Esophagus muscularis mucosa (tissue), 4 donors: ENCODE measurements around the gene PM20D1. TPM values are rescaled to one million over a fixed set of nuclear protein-coding genes. Genes with fewer than 3 reads are reported as not detected.

Source experiments
- DNase-seq: peaks from one replicate; pipeline ENCODE4 v3.0.0-alpha.2; 2017; ENCODE audit errors: extremely low spot score
- H3K27ac ChIP-seq, 4 donors: fragments of 200-600 bp; sonication (generic); replicated peaks in 1 of 4; 1 replicate in 3 of 4; 2 replicates in 1 of 4; pipeline ENCODE4 v1.5.1; 2016 to 2019; ENCODE audit warnings: mild to moderate bottlenecking in 1 of 4
- H3K27me3 ChIP-seq, 4 donors: fragments of 200-600 bp; sonication (generic); one replicate each; pipeline versions ENCODE4 v1.5.1 to v1.6.0; 2016 to 2019
- H3K36me3 ChIP-seq, 4 donors: fragments of 200-600 bp; sonication (generic); one replicate each; pipeline ENCODE4 v1.5.1; 2016 to 2019
- H3K4me1 ChIP-seq, 4 donors: fragments of 200-600 bp; sonication (generic); one replicate each; pipeline ENCODE4 v1.5.1; 2016 to 2019
- H3K4me3 ChIP-seq, 4 donors: fragments of 200-600 bp; sonication (generic); 1 replicate in 2 of 4; 2 replicates in 2 of 4; pipeline ENCODE4 v1.5.1; 2016 to 2019; ENCODE audit warnings: mild to moderate bottlenecking in 4 of 4, moderate library complexity in 1 of 4
- H3K9me3 ChIP-seq, 4 donors: fragments of 200-600 bp; sonication (generic); 1 replicate in 3 of 4; 2 replicates in 1 of 4; pipeline ENCODE4 v1.5.1; 2016 to 2019
- CTCF ChIP-seq, 3 experiments: fragments of 200-600 bp in 2 of 3; fragments of 450-650 bp in 1 of 3; sonication (generic) in 2 of 3; IDR thresholded peaks; one replicate each; pipeline ENCODE4 v1.5.1; 2017 to 2019; ENCODE audit warnings: antibody characterized with exemption in 3 of 3, mild to moderate bottlenecking in 2 of 3, moderate library complexity in 1 of 3
- EP300 ChIP-seq: sonication (generic); formaldehyde crosslinking; IDR thresholded peaks from one replicate; pipeline ENCODE4 v1.6.1; 2017; ENCODE audit warnings: antibody characterized with exemption
- POLR2A ChIP-seq: fragments of 450-650 bp; IDR thresholded peaks from one replicate; pipeline ENCODE4 v1.6.1; 2017; ENCODE audit warnings: antibody characterized with exemption, moderate library complexity, mild to moderate bottlenecking, low read depth
- POLR2AphosphoS5 ChIP-seq, 2 donors: sonication (generic); formaldehyde crosslinking; IDR thresholded peaks; one replicate each; pipeline ENCODE4 v1.6.1; 2017; ENCODE audit warnings: antibody characterized with exemption in 2 of 2
- WGBS: methylation state at CpG from one replicate; pipeline ENCODE4 v1.1.5; 2018; 5-methylcytosine and 5-hydroxymethylcytosine counted together
- intact Hi-C: fragments of 100-400 bp; cut with DNase I; formaldehyde crosslinking; loops from one replicate; pipeline ENCODE4 v1.15.1; 2023
- total RNA-seq, 4 donors: library from RNA; depleted of rRNA; stranded (reverse); fragments of >200 nt; gene quantifications; one replicate each; pipeline versions ENCODE4 v1.1.0 to v1.2.1, GENCODE V29; 2016

The PM20D1 gene
- total RNA-seq, 4 donors from 2014 or later = 0.29 to 2.5 TPM; not detected in 2

GRCh38 chr1:205792481-205792881, 57.5 kb downstream of the PM20D1 start:
- Histone ChIP-seq H3K27ac (no peak overlapping the region), H3K36me3 (peaks cover 43 to 81% (median 76%) of the 10 kb centered on the region in 4 donors), H3K4me1 (peaks cover 0 to 8% (median 3%) of the 10 kb centered on the region in 4 donors), H3K9me3 (no peaks in the 10 kb centered on the region), H3K4me3 (no peak overlapping the region), H3K27me3 (no peaks in the 10 kb centered on the region)
- no peak for DNase-seq
- intact Hi-C loops = loop anchor here (5.0 kb wide), 1 partner anchor 125 kb away; no protein-coding TSS in a partner anchor
- WGBS = 73% methylated on average over 7 of the region's 8 CpGs
- TF ChIP-seq POLR2A (no peak), POLR2AphosphoS5 (IDR thresholded peaks at IDR 0.05) (no peak), CTCF (IDR thresholded peaks at IDR 0.05) (no peak), EP300 (no peak)

GRCh38 chr1:205791568-205792180, 58.3 kb downstream of the PM20D1 start:
- DNase-seq = no peak
- peaks cover 35 to 73% (median 68%) of the 10 kb centered on the region in 4 donors for H3K36me3 ChIP-seq
- no peak overlapping the region for H3K27ac ChIP-seq
- no peaks in the 10 kb centered on the region for H3K9me3 ChIP-seq
- H3K4me1 ChIP-seq = peaks cover 0 to 8% (median 4%) of the 10 kb centered on the region in 4 donors
- intact Hi-C loops = loop anchor here (1.0 to 5.0 kb wide), 2 partner anchors 126 to 186 kb away; no protein-coding TSS in a partner anchor
- no peak overlapping the region for H3K4me3 ChIP-seq
- TF ChIP-seq POLR2A = no peak
- TF ChIP-seq CTCF (IDR thresholded peaks at IDR 0.05) = peak; percentile 73 to 84 (median 82)
- 78% methylated on average over 4 of the region's 5 CpGs for WGBS
- no peaks in the 10 kb centered on the region for H3K27me3 ChIP-seq

GRCh38 chr1:205787287-205787916, 62.5 kb downstream of the PM20D1 start:
- Histone ChIP-seq H3K4me1 (peaks cover 16 to 27% (median 24%) of the 10 kb centered on the region in 4 donors), H3K4me3 (no peak overlapping the region), H3K36me3 (peaks cover 0 to 31% (median 25%) of the 10 kb centered on the region in 4 donors), H3K9me3 (no peaks in the 10 kb centered on the region), H3K27ac (no peak overlapping the region), H3K27me3 (no peaks in the 10 kb centered on the region)
- no peak for DNase-seq
- 86% methylated on average over 10 of the region's 10 CpGs for WGBS
- TF ChIP-seq POLR2AphosphoS5 (IDR thresholded peaks at IDR 0.05) (no peak), POLR2A (no peak), CTCF (IDR thresholded peaks at IDR 0.05) (no peak), EP300 (no peak)
- intact Hi-C loops = no loop called here

GRCh38 chr1:205786601-205787000, 63.3 kb downstream of the PM20D1 start:
- Histone ChIP-seq H3K4me1 (peaks cover 16 to 25% (median 20%) of the 10 kb centered on the region in 4 donors), H3K27ac (no peak overlapping the region), H3K36me3 (peaks cover 0 to 27% (median 19%) of the 10 kb centered on the region in 4 donors), H3K27me3 (no peaks in the 10 kb centered on the region), H3K4me3 (no peak overlapping the region), H3K9me3 (no peaks in the 10 kb centered on the region)
- intact Hi-C loops = no loop called here
- no peak for TF ChIP-seq CTCF (IDR thresholded peaks at IDR 0.05)
- no peak for TF ChIP-seq EP300
- TF ChIP-seq POLR2AphosphoS5 (IDR thresholded peaks at IDR 0.05) = no peak
- no peak for TF ChIP-seq POLR2A
- 64% methylated on average over 4 of the region's 4 CpGs for WGBS
- no peak for DNase-seq
